Pulmonary artery endothelial cell (primary cell): Measurements from ENCODE around the gene SETBP1. TPM values are rescaled to one million over a fixed set of nuclear protein-coding genes. Genes with fewer than 3 reads are reported as not detected.

Experiments used
- DNase-seq: peaks from one replicate; pipeline ENCODE4 v3.0.0-alpha.2; 2011; ENCODE audit warnings: low read depth, low spot score
- total RNA-seq: library from RNA; depleted of rRNA; stranded (reverse); fragments of >200 nt; gene quantifications from 2 replicates; pipeline ENCODE4 v1.2.3, GENCODE V29; 2014

Gene SETBP1
- total RNA-seq, 1 donor from 2014 or later = 4.0 TPM

DNA sequence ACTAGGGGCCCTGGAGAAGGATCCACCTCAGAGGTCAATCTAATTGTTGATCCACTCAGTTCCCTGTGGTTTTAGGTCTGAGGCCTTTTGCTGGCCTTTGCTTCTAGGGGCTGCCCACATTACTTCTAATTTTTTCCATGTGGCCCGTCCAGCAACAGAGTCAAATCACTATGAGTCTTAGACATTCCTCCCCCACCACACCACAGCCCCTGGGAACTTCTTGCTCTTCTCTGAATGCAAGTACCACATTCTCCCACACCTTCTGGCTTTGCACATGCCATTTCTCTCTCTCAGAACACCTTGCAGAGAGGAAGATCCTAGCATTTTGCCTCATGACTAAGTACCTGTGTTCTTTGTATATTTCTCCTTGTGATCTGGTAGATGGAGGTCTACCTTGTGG is 286.9 kb downstream of the SETBP1 start:
- no peak for DNase-seq

DNA sequence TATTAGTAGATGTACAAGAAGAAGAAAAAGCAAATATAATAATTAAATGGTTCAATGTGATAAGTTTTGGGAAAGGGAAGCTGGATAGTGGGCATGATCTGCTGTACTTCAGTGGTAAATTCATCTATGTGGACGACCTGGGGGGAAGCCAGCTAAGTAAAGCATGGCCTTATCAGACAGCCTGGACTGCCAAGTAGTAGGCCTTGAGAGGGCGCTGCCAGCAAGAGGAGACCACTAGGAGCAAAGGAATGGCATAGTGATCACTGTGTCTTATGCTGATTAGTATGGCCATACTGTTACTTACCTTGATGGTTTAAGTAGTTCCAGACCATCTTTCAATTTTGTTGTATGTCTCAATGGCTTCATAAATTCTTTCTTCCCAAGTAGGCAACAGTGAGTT is 287.6 kb downstream of the SETBP1 start:
- no peak for DNase-seq

GRCh38 chr18:44969214-44969795 is 288.6 kb downstream of the SETBP1 start:
- DNase-seq = no peak

DNA sequence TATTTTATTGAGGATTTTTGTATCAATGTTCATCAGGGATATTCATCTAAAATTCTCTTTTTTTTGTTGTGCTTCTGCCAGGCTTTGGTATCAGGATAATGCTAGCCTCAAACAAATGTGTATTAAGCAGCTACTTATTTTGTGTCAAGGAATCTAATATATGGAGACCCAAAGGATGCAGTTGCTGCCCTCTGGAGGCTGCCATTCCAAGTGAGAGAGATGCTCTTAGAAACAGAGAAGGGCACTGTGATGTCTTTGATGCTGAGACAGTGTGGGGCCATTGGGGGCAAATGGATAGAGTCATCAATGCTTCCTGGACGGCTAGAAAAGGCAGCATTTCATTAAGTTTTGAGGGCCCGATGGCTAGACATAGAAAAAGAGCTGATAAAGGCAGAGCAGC is 292.6 kb downstream of the SETBP1 start:
- DNase-seq = no peak

DNA sequence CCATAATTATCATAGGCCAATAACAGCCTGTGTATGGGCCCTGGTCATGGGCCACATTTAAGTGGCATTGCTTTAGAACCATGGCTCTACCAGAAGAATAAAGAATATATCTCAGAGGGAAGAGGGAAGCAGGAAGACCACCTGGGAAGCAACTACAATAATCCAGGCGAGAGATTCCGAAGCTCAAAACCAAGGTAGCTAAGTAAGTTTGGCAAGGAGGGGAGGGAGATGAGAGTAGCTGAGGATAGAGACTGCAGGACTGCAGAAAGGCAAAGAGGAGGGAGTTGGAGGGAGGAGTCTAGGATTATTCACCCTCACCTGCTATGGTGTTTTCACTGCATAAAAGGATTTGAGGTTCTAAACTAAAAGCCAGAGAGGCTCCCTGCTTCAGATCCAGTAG is 293.5 kb downstream of the SETBP1 start:
- DNase-seq = no peak

- DNase-seq = no peak
These were observed 297.2 kb downstream of the SETBP1 start for GRCh38 chr18:44977856-44978255.

- no peak for DNase-seq
These were observed 299.1 kb downstream of the SETBP1 start for GRCh38 chr18:44979748-44980147.

- no peak for DNase-seq
These were observed 300.4 kb downstream of the SETBP1 start for GRCh38 chr18:44981121-44981520.

GRCh38 chr18:44986933-44987332 is 306.2 kb downstream of the SETBP1 start:
- DNase-seq = no peak

DNA sequence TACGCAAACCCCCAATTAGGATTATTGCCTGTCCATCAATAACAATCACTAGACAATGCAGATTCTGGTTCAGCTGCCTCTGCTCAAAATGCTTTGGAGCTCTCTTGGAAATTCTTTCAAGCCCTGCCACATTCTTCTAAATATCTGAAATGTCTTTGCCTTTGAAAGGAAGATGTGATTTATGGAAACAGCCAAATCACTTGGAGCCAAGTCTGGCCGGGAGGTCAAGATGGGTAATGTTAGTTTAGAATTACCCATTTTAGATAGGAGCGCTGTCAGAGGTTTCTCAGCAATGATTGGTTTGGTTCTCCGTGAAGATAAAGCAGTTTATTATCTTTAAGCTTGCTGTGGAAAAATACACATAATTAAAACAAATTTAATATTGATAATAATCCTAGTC is 306.7 kb downstream of the SETBP1 start:
- no peak for DNase-seq

- DNase-seq = no peak
These were observed 308.3 kb downstream of the SETBP1 start for GRCh38 chr18:44988821-44989587.

DNA sequence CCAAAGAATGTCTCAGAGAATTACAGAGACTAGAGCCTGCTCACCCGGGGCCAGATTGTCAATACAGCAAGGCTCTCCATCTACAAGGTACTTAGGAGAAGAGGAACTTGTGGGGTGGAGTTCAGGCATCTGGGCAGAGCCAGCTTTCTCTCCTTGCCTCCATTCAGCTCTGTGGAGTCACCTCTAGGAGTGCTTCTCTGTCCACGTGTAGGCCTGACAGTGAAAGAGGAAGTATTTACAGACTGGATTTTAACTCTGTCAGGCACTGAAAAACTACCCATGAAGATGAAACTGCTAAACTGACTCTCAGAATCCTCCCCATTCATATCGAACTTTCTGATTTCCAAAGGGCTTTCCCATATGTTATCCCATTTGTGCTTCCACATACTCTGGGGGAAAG is 315.6 kb downstream of the SETBP1 start:
- no peak for DNase-seq

DNA sequence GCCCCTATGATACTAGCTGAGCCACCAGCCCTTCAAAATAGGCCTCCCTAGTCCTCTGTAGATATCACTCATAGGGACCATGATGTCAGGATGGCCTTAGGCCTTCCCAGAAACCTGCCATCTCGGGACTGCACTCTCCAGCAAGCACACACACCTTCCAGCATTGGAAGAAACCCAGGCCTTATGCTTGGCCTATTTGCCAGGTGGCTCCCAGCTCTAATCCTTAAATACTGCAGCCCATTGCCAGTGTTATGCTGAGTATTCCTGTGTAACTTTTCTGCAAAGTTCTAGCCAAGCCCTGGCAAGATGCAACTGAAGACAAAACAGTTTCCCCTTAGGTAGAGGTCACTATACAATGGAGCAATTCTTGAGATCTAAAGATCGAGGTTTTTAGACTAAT is 316.5 kb downstream of the SETBP1 start:
- DNase-seq = no peak

- DNase-seq = no peak
These were observed 317.7 kb downstream of the SETBP1 start for GRCh38 chr18:44998360-44998759.

GRCh38 chr18:45004546-45005080 is 323.9 kb downstream of the SETBP1 start:
- DNase-seq = no peak

DNA sequence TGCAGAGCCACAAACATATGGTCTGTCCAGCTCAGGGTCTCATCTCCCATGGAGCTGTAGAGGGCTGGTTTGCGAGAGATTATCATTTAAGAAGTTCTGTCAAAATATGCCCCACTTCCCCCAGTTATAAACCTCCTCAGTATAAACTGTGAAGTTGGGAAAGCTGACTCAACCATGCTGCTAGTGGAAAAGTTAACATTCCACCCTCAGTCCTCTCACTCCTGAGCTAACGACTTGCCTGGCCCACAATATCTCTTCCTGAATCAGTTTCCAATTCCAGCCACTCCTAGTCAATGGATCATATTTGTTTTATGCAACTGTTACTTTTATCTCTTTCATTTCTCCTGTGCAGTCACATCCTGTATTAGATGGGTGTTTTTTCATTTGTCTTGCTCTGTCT is 326.2 kb downstream of the SETBP1 start:
- no peak for DNase-seq

DNA sequence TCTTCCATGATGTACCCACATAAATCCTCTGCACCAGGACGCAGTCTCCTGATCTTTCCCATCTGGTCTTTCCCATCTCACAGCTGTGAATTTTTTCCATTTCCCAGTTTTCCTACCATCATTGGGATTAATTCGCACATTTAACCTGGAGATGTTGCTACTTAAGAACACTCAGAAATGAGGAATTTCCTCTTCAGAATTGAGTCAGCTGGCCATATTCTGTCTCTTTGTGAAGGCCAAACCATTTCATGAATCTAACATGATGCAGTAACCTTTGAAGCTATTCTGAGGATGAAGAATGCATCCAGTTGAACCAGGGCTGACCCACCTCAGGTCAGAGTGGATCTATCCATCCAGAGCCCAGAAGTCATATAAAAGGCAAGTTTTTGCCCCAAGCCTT is 326.8 kb downstream of the SETBP1 start:
- no peak for DNase-seq

DNA sequence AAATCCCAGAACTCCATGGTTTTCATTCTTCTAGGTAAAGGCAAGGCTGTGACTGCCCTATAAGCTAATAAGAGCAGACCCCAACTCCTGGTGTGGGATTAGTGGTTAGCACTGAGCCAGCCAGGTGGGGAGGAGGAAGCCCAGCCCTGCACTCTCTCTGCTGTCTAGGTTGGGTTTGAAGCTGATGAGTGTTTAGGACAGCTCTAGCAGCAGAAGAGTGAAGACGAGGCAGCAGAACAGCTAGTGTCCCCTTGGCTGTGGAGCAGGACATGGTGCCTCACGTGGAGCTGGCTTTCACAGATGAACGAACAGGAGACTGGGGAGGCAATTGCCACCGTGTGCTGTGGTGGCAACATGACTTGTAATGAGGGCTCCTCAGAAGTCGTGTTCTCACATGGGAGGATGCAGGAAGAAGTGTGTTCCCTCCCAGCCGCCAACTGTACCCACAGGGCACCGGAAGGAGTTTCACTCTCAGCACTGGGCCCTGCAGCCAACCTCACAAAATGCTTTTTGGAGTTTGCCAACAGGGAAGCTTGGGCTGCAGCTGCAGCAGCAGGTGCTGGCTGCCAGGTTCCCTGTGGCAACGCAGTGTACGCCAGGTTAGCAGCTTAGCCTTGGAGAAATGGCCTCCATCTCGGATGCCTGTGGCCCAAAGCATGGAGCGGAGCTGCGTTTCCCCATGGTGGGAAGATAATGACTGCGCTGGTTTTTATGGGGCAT is 328.2 kb downstream of the SETBP1 start:
- no peak for DNase-seq

DNA sequence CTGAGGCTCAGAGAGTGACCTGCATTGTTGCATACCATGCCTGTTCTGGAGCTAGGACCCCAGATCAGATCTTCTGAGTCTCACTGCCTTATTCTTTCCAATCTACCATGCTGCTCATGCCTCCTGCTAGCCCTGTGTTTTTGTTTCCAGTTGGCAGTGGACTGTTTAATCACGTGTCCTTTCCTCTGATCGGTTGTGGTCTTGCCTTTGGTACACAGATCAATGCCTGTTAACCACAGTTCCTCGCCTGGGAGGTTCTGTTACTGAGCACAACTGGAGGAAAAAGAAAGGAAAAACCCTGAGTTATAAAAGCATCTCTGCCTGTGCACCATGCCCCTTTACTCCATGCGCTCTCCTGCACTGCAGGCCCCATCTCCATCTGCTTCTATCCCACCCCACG is 329.1 kb downstream of the SETBP1 start:
- no peak for DNase-seq

DNA sequence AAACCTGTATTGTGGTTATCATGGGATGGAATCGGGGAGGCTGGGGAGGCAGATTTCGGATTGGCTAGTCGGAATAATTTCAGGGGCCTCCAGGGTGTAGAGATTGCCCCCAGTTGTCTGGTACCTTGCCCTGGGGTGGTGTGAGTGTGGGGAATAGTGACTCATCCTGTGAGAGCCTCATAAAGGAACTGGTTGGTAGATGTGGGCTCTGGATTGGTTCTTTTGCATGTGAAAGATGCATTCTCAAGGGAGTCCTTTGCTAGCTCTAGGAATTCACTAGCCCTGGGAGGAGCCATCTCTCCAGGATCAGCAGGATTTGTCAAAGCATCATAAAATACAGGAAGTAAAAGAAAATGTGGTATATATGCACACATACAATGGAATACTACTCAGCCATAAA is 331.6 kb downstream of the SETBP1 start:
- DNase-seq = no peak

DNA sequence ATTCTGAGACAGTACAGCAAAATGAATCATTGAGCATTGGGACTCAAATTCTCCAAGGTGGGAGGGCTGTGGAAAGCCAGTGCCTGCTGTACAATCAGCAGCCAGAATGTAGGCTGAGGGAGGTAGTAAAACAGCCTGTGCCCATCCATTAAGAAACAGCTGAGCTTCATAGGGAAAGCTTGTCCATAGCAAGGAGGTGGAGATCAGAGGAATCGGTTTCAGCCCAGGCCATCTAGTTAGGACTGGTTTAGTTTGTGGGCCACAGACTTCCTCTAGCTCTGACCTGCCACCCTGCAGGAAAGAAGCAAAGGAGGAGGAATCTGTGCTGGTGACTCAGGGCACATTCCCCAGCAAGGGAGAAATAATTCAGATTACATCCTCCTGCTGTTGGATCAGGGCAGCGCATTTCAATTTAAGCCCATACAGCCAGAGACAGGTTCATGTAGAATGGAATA is 333.4 kb downstream of the SETBP1 start:
- peak; percentile 17 for DNase-seq

GRCh38 chr18:45015788-45016128 is 335.1 kb downstream of the SETBP1 start:
- no peak for DNase-seq
